BE2C (cell line): ENCODE results near the gene LGALS3.
A peak's percentile ranks its signal among the peaks of the same experiment; 100 is the strongest.

Experiments
- DNase-seq: peaks from one replicate; pipeline ENCODE4 v3.0.0-alpha.2; 2020
- H3K27me3 ChIP-seq: fragments of 250-450 bp; sonication (Bioruptor Pico); 2 replicates; pipeline ENCODE4 v1.5.1; 2020; ENCODE audit warnings: mild to moderate bottlenecking
- H3K36me3 ChIP-seq: fragments of 250-450 bp; sonication (Bioruptor Pico); 2 replicates; pipeline ENCODE4 v1.5.1; 2020; ENCODE audit warnings: mild to moderate bottlenecking
- H3K4me1 ChIP-seq: fragments of 250-450 bp; sonication (Bioruptor Pico); 2 replicates; pipeline ENCODE4 v1.5.1; 2020
- H3K4me3 ChIP-seq: 2 replicates; pipeline ENCODE4 v1.5.1; 2011; ENCODE audit warnings: low read depth, low read length
- H3K9me3 ChIP-seq: fragments of 250-450 bp; sonication (Bioruptor Pico); 2 replicates; pipeline ENCODE4 v1.5.1; 2020
- TF ChIP-seq, protein P1 (sequence below): IDR thresholded peaks from 2 replicates; pipeline ENCODE4 v1.5.1; 2012; ENCODE audit warnings: mild to moderate bottlenecking, low read depth, low read length

The LGALS3 gene

DNA sequence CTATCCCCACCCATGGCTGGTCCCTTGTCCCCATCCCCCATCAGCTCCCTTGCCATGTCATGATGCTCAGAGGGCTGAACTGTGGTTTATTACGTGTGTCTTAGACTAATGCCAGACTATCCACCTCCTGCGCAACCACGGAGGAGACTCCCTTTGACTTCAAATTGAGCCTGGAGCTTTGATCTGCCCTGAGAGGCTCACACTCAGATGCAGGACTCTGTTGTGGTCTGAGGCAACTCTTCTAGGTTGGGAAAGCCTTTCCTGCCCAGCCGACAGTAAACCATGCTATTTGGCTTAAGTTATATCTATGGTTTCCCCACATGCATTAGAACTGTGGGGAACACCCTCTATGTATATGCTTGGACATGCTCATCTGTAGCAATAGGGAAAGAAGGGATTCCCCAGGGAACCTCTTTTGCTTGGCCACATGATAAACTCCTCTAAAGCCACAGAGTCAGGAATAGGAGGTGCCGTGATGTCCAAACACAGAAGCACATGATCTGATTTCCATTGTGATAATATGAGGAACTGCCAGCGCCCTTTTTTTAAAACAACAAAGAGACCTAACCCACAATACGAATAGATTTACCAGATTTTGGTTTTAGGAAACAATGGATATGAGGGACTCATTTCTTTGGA, 11.1 kb upstream of the LGALS3 start:
- Histone ChIP-seq H3K27me3 (no peaks in the 10 kb centered on the region), H3K4me3 (no peak overlapping the region), H3K9me3 (no peaks in the 10 kb centered on the region), H3K36me3 (no peaks in the 10 kb centered on the region), H3K4me1 (peaks cover 23% of the 10 kb centered on the region)
- no peak for DNase-seq
- TF ChIP-seq, protein P1, sequence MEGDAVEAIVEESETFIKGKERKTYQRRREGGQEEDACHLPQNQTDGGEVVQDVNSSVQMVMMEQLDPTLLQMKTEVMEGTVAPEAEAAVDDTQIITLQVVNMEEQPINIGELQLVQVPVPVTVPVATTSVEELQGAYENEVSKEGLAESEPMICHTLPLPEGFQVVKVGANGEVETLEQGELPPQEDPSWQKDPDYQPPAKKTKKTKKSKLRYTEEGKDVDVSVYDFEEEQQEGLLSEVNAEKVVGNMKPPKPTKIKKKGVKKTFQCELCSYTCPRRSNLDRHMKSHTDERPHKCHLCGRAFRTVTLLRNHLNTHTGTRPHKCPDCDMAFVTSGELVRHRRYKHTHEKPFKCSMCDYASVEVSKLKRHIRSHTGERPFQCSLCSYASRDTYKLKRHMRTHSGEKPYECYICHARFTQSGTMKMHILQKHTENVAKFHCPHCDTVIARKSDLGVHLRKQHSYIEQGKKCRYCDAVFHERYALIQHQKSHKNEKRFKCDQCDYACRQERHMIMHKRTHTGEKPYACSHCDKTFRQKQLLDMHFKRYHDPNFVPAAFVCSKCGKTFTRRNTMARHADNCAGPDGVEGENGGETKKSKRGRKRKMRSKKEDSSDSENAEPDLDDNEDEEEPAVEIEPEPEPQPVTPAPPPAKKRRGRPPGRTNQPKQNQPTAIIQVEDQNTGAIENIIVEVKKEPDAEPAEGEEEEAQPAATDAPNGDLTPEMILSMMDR: no peak

DNA sequence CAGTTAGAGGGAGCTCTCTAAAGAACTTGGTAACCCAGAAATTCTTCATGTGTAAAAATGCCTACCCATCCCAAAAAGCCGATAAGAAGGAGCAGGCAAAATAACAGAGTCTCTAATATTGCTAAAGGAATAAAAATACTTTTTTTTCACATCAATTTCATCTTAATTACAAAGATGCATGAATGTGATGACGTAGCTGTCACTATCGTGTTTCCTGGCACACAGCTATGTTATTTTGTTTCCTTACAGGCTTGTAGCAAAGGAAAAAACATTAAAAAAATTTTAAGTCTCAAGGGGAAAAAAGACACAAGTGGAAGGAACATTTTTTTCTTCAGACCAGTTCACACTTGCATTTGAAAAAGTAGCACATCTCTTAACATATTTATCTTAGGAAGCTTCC, 10.3 kb upstream of the LGALS3 start:
- TF ChIP-seq, protein P1: no peak
- no peaks in the 10 kb centered on the region for H3K9me3 ChIP-seq
- no peaks in the 10 kb centered on the region for H3K27me3 ChIP-seq

DNA sequence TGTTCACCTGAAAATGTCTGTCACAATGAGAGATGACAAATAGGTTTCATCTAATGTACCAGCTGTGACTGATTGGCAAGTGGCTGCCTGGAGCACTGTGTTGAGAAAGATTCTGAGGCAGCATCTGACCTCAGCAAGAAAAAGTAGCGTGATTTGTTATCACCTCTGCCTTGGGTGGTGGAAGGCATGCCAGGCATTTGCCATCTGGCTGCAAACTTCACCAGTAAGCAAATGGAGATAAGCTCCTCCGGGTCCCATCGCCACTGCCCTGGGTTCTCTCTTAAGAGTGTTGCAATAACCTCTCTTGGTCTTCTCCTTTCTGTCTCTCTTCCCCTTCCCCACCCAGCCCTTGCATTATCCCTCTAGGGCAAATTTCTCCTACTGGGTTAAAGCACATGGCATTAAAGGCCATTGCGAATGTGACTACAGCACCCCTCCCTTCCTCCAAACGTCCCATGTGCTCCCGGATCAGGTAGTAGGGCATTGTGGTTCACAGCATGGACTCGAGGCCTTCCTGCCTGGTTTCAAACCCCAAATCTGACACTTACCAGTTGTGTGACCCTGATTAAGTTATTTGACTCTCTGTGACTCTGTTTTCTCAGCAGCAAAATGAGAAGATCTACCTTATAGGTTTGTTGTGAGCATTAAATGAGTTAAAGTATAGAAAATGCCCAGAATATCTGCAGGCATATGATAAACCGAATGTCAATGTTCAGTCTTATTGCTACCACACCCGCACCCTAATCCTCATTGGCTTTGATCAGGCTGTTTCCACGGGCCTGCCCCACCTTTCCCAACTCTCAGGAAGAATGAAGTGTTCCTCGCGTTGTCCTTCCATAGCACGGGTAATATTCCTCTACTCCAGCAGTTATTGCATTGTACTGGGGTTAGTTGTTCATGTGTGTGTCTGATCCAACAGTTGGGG, 8.2 kb upstream of the LGALS3 start:
- no peak for DNase-seq
- Histone ChIP-seq H3K4me3 (no peak overlapping the region), H3K36me3 (no peaks in the 10 kb centered on the region), H3K4me1 (peaks cover 27% of the 10 kb centered on the region), H3K9me3 (no peaks in the 10 kb centered on the region), H3K27me3 (no peaks in the 10 kb centered on the region)
- TF ChIP-seq, protein P1: no peak

More for the DNA sequence above, 10.3 kb upstream of the LGALS3 start:
- H3K4me1 ChIP-seq: peaks cover 27% of the 10 kb centered on the region
- H3K36me3 ChIP-seq: no peaks in the 10 kb centered on the region
- no peak for DNase-seq
- H3K4me3 ChIP-seq: no peak overlapping the region

DNA sequence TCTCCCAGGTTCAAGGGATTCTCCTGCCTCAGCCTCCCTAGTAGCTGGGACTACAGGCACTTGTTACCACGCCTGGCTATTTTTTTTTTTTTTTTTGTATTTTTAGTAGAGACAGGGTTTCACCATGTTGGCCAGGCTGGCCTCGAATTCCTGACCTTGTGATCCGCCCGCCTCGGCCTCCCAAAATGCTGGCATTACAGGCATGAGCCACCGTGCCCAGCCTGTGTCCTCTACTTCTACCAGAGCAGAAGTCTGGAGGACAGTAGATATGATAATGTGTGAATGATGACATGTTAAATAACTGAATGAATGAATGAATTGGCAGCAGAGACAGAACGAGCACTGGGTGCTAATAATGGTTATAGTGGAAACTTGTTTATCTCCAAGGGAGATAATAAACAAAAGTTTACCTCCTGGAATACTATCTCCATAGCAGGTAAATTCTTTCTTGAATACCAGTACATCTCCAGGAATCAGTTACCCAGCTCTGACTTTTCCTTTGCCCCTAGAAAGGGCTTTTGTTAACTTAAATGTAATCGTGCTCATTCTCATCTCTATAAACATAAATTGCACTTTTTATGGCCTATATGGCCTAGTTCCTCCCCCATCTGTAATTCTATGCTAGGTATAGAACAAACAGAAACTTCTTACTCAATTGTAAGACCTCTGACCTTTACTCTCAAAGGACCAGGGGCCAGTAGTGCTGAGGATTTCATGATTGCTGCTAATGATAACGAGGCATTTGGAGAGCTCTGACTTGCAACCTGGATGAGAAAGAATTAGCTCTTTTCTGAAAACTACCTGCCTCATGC, 7.2 kb upstream of the LGALS3 start:
- peaks cover 22% of the 10 kb centered on the region for H3K4me1 ChIP-seq
- no peaks in the 10 kb centered on the region for H3K27me3 ChIP-seq
- no peak for DNase-seq
- TF ChIP-seq, protein P1: no peak
- H3K36me3 ChIP-seq: no peaks in the 10 kb centered on the region
- no peaks in the 10 kb centered on the region for H3K9me3 ChIP-seq
- no peak overlapping the region for H3K4me3 ChIP-seq

DNA sequence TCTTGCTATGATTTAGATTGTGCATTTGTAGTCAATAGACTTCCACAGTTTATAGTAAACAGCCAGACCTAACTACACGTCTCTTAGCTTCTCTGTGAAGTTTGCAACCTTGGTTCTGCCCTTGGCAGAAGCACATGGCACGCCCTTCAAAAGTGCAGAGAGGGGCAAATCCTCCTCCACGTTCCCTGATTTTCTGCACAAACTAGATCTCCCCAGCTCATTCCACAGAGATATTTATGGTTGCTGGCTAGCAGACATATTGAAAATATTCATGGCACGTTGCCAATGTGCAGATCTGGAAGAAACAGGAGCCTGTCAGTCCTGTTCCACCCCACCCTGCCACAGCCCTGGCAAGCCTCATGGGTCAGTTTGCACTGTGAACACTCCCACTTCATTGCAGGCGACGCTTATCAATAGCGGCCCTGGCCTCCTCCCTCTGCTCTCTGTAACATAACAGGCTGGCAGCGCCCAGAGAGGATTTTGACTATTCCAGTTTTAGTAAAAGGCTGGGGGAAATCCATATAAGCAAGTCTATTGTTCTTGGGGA, 6.5 kb upstream of the LGALS3 start:
- Histone ChIP-seq H3K27me3 (no peaks in the 10 kb centered on the region), H3K4me3 (no peak overlapping the region), H3K9me3 (no peaks in the 10 kb centered on the region), H3K4me1 (peaks cover 22% of the 10 kb centered on the region), H3K36me3 (no peaks in the 10 kb centered on the region)
- DNase-seq: peak; percentile 85
- TF ChIP-seq, protein P1: no peak
